Progenitor cell of endocrine pancreas (in vitro differentiated cells): Measurements from ENCODE around the gene ALG9. TPM values are rescaled to one million over a fixed set of nuclear protein-coding genes. Genes with fewer than 3 reads are reported as not detected.
"Not testable (repeated sequence)": the region's sequence is repeated elsewhere in the genome, so short reads cannot be mapped to it uniquely, and the experiment has no call there.

ENCODE experiments used
- DNase-seq: peaks from one replicate; pipeline ENCODE4 v3.0.0; 2021; ENCODE audit warnings: low spot score; ENCODE audit not compliant: unreplicated experiment
- H3K27ac Mint-ChIP-seq: 2 replicates; pipeline ENCODE4 v1.8.0; 2021; ENCODE audit warnings: mild to moderate bottlenecking, moderate library complexity, mixed read lengths
- H3K27me3 Mint-ChIP-seq: 2 replicates; pipeline ENCODE4 v1.8.0; 2021; ENCODE audit warnings: mixed read lengths
- H3K36me3 Mint-ChIP-seq: 2 replicates; pipeline ENCODE4 v1.8.0; 2022; ENCODE audit warnings: mixed read lengths; ENCODE audit not compliant: insufficient read depth
- H3K4me1 Mint-ChIP-seq: 2 replicates; pipeline ENCODE4 v1.8.0; 2021; ENCODE audit warnings: low read depth, mixed read lengths
- H3K4me3 Mint-ChIP-seq: 2 replicates; pipeline ENCODE4 v1.8.0; 2021; ENCODE audit warnings: low read depth, mild to moderate bottlenecking, moderate library complexity, mixed read lengths
- H3K9me3 Mint-ChIP-seq: 2 replicates; pipeline ENCODE4 v1.8.0; 2021; ENCODE audit warnings: low read depth, mixed read lengths
- CTCF ChIP-seq: fragments of 200-600 bp; sonication (generic); IDR thresholded peaks from one replicate; pipeline ENCODE4 v1.5.0; 2021; ENCODE audit warnings: antibody characterized with exemption, mild to moderate bottlenecking; ENCODE audit not compliant: unreplicated experiment
- total RNA-seq: library from RNA; stranded (reverse); gene quantifications from 2 replicates; pipeline ENCODE4 v1.2.1, GENCODE V29; 2021

Gene ALG9
- total RNA-seq, 1 donor from 2014 or later = 45.2 TPM

DNA sequence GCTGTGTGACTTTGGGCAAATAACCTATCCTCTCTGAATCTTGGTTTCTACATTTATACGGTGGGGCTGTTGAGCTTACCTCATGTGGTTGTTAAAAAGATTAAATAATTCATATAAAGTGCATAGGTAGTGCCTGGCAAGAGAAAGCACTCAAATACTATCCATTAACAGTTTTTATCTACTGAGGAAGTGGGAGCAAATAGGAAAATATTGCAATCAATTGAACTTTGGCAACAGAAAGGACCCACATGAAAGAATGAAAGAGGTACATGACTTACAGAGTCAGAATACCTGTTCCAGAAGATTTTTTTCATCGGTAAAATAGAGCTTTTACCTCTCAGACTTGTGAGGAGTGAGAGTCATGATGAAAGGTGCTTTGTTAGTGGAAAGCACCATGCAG is 98.8 kb downstream of the ALG9 start:
- Mint-ChIP-seq H3K4me3 (no peak overlapping the region), H3K9me3 (no peaks in the 10 kb centered on the region), H3K4me1 (peaks cover 8% of the 10 kb centered on the region), H3K27ac (no peak overlapping the region), H3K27me3 (no peaks in the 10 kb centered on the region), H3K36me3 (no peaks in the 10 kb centered on the region)
- no peak for DNase-seq
- TF ChIP-seq CTCF = no peak

DNA sequence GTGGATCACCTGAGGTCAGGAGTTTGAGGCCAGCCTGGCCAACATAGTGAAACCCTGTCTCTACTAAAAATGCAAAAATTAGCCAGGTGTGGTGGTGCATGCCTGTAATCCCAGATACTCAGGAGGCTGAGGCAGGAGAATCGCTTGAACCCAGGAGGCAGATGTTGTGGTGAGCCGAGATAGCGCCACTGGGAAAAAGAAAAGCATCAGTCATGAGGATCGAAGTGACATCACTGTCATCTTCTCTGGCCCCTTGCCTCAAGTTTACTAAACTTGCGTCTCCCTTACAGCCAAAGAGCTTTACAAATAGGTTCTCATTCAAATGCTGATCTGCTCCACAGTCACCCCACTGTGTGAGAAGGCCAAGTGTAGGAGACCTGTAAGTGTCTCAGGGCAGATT is 100.2 kb downstream of the ALG9 start:
- H3K9me3 Mint-ChIP-seq, H3K27me3 Mint-ChIP-seq, DNase-seq, H3K36me3 Mint-ChIP-seq, H3K27ac Mint-ChIP-seq, H3K4me3 Mint-ChIP-seq: not testable (repeated sequence)
- peaks cover 10% of the 10 kb centered on the region for H3K4me1 Mint-ChIP-seq

GRCh38 chr11:111770581-111771134 is 100.7 kb downstream of the ALG9 start:
- TF ChIP-seq CTCF = no peak
- no peaks in the 10 kb centered on the region for H3K9me3 Mint-ChIP-seq
- H3K4me3 Mint-ChIP-seq = no peak overlapping the region
- no peaks in the 10 kb centered on the region for H3K36me3 Mint-ChIP-seq
- no peak for DNase-seq
- no peaks in the 10 kb centered on the region for H3K27me3 Mint-ChIP-seq
- peaks cover 10% of the 10 kb centered on the region for H3K4me1 Mint-ChIP-seq
- no peak overlapping the region for H3K27ac Mint-ChIP-seq

DNA sequence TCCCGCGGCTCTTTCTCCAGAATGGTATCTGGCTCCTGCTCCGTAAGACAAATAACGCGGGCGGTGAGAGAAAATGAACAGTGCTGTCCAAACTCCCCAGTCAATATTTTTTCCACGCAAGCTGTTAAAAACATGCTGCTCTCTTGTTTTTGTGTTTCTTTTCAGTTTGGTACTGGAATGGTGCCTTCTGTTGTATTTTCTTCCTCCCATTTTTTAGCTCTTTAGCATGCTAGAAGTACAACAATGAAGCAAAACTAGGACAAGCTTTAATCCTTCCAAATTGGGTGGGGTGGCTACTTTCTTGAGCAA is 104.6 kb downstream of the ALG9 start:
- TF ChIP-seq CTCF = no peak
- H3K4me1 Mint-ChIP-seq = peaks cover 27% of the 10 kb centered on the region

GRCh38 chr11:111765984-111766833 is 105.2 kb downstream of the ALG9 start, which contains the start of gene PPP2R1B:
TSS of gene PPP2R1B (minus strand) at chr11:111766389. CDS start at chr11:111766361, 28 bp downstream.
- H3K4me3 Mint-ChIP-seq = peak within 1 kb of the TSS; percentile 99
- no peak for TF ChIP-seq CTCF
- H3K27ac Mint-ChIP-seq = peak within 1 kb of the TSS; percentile 99
- H3K4me1 Mint-ChIP-seq = peaks cover 27% of the 10 kb centered on the region
- no peaks in the 10 kb centered on the region for H3K27me3 Mint-ChIP-seq
- peak; percentile 57 for DNase-seq
- peaks cover 18% of the 10 kb centered on the region for H3K36me3 Mint-ChIP-seq
- H3K9me3 Mint-ChIP-seq = no peaks in the 10 kb centered on the region

More for the DNA sequence above, 104.6 kb downstream of the ALG9 start:
- Mint-ChIP-seq H3K9me3 (no peaks in the 10 kb centered on the region), H3K36me3 (peaks cover 16% of the 10 kb centered on the region), H3K27me3 (no peaks in the 10 kb centered on the region), H3K4me3 (peak overlapping the region; percentile 99), H3K27ac (peak overlapping the region; percentile 99)
- DNase-seq = no peak
